Activated effector memory CD4-positive, alpha-beta T cell treated with anti-CD3 and anti-CD28 coated beads, Interleukin-2, amount 50 U/mL, for 16 hours (primary cell): ENCODE data around the gene FMN1.
"Not testable (repeated sequence)": the region's sequence is repeated elsewhere in the genome, so short reads cannot be mapped to it uniquely, and the experiment has no call there.

Experiments
- DNase-seq: peaks from one replicate; pipeline ENCODE4 v3.0.0-alpha.2; 2020

Gene FMN1

DNA sequence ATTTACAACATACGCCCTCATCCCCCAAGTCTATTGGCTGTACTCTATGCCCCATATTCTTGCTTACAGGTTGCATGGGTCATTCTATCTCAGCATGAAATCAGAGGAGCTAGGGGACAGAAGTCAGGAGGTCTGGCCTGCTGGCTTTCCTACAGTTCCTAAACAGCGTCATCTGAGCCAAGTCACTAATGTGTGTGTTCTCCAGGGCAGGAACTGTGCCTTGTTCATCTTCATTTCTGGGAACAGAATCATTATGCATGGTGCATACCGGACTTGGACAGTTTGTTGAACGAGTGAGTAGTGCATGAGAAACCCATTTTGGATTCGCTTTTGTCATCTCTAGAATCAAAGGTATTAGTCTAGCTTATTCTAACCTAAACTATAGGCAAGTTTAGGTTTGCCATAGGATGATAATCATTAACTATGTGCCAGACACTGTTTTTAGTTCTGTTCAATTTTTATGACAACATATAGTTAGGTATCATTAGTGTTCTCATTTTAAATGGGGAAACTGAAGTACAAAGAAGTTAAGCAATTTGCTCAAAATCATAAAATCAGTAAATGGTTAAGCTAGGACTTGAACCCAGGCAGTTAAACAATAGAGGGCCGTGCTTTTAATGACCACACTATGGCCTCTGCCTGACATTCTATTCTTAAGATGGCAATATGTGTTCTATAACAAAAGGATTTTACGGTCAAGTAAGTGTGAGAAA, 105.2 kb downstream of the FMN1 start:
- no peak for DNase-seq

DNA sequence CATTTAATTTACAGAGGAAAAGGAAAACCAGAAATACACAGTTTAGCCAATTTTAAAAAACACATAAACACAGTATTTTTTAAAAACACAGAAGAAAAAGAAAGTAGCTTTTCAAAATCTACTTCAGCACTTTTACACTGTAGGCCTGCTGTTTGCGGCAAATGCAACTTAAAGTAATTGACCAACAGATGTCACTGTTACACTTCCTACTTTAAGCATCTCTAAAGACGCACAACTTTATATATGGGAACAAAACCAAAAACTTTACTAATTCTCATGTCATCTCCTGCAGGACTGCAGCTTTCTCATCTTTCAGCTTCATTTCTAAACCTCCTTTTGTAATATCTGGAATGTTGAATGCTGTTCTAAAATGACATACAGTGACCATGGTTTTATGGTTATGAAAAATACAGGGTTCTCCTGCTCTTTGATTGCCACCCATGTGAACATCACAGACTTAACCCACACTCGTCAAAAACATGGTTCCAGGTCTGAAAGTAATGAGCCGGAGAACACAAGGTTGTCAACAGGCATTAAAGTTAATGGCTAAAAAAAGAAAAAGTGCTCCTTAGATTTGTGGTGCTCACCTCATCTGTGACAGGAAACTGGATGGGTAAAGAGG, 107.9 kb downstream of the FMN1 start:
- no peak for DNase-seq

DNA sequence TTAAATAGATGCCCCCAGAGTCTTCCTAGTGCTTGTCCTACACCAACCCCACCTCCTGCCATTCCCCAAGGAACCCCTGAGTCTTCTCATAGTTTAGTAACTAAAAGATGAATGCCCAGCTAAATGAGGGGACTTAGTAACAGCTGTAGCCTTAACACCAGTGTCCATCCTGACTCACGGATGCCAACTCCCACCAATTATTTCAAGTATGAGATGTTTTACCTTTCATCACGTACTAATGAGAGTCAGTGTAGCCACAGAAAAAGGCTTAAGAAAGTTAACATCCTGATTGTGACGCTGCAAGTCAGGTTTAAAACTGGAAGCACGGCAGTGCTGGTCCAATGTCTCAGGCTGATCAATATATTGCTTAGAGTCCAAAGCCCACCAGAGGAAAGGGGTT, 109.9 kb downstream of the FMN1 start:
- DNase-seq: no peak

DNA sequence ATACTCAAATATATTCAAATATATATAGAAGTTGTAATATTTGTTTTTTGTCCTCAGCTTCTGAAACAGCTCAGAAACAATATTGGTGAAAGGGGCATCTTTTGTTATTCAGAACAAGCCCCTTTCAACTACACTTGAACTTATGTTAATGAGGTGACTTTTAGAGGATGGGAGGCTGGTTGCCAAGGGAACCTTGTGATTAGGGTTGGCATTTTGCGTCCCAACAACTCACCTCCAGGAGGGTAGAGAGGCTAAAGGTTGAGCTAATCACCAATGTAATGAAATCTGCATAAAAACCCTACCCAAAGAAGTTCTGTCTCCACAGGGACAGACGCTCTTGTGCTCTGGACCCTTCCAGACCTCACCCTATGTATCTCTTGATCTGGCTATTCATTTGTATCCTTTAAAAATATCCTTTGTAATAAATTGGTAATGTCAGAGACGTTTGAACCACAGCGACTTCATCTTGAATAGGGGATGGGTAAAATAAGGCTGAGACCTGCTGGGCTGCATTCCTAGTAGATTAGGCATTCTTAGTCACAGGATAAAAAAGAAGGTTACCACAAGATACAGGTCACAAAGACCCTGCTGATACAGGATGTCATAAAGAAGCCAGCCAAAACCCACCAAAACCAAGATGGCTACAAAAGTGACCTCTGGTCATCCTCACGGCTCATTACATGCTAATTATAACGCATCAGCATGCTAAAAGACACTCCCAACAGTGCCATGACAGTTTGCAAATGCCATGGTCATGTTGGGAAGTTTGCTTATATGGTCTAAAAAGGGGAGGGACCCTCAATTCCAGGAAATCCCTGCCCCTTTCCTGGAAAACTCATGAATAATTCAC, 111.1 kb downstream of the FMN1 start:
- no peak for DNase-seq

DNA sequence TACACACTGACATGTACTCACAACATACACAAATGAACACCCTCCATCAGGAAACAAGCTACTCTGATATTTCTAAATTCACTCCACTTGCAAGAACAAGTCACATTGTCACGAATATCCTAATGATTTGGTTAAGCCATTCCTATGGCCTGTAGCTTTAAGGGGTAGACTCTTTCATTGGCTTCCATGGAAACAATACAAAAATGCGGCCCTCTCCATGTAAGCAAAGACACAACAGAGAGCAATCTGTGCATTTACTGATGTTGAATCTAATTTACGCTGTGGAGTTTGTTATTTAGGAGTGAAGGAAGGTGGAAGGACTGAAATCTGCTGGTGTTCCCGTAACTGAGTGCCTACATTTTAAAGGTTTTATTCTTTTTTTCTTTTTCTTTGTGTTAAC, 114.5 kb downstream of the FMN1 start:
- no peak for DNase-seq

DNA sequence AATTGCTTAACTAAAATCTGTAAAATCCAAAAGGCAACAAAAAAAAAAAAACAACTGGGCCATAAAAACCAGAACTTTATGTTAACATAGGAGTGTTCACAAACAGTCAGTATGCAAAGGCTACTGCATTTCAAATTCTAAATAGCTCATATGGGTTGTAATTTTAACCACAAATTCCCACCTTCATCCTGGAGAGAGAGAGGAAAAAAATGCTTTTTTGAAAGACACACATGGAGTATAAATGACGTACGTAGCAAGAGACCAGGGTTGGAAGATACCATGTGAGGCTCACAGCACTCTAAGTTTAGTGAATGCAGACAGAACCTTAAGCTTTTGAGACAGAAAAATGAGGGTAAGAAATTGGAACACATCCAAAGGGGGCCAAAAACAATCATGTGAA, 115.9 kb downstream of the FMN1 start:
- no peak for DNase-seq

DNA sequence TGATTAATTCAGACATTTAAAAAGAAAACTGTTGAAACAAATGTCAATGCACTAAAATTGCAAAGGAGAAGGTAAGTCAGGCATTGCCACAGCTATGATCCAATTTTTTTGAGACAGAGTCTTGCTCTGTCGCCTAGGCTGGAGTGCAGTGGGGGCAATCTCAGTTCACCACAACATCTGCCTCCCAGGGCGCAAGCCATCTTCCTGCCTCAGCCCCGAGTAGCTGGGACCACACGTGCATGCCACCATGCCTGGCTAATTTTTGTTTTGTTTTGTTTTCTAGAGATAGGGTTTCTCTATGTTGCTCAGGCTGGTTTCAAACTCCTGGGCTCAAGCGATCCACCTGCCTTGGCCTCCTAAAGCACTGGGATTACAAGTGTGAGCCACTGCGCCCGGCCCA, 117.6 kb downstream of the FMN1 start:
- DNase-seq: no peak

DNA sequence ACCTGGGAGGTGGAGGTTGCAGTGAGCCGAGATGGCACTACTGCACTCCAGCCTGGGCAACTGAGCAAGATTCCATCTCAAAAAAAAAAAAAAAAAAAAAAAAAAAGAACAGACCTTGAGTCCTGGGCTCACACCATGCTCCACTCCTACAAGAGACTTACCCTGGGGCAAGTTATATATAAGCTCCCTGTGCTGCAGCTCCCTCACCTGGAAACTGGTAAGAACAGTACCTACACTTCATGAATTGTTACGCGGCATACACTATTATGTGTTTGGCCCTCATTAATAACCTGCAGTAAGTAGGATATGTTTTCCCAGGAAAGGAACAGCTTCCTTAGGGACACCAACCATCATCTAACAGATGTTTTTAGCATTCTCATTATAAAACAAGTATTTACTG, 119.6 kb downstream of the FMN1 start:
- DNase-seq: no peak

DNA sequence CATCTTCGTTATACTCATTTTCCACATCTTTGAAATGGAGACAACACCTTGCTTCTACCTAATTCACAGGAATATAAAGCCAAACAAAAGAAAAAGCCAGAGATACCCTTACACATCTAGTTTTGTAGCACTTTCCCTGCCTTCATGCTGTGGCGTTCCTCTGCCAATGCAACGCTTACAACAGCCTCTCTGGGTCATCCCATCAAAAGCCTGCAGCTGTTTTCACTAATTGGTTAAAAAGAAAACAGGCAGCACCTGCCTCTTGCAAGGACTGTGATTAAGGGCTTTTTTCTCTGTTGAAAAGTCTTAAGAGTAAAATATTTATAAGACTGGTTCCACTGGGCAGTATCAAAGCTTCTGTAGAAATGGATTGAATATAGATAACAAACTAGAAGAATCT, 120.3 kb downstream of the FMN1 start:
- DNase-seq: no peak

DNA sequence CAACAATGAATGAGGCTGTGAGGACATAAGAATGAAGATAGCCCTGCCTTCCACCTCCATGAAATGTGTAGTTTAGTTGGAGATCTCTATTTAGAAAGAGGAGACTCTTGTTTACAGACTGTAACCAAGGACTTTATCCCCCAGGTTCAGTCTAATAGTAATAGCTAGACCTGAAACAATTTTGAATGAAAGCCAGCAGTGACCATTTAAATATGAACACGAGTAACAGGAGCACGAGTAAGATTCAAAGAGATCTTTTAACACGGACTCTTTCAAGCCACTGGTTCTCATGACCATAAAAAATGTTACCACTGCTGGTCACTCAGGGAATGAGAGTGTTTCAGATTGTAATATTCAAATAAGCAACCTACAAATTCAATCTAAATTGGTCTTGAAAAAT, 123.1 kb downstream of the FMN1 start:
- no peak for DNase-seq

DNA sequence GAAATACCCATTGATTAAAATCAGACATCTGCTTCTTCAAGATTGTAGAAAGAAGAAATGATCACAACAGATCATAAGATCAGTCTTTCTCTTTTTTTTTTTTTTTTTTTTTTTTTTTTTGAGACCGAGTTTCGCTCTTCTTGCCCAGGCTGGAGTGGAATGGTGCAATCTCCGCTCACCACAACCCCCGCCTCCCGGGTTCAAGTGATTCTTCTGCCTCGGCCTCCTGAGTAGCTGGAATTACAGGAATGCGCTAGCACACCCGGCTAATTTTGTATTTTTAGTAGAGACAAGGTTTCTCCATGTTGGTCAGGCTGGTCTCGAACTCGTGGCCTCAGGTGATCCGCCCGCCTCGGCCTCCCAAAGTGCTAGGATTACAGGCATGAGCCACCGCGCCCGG, 124.6 kb downstream of the FMN1 start:
- DNase-seq: not testable (repeated sequence)

DNA sequence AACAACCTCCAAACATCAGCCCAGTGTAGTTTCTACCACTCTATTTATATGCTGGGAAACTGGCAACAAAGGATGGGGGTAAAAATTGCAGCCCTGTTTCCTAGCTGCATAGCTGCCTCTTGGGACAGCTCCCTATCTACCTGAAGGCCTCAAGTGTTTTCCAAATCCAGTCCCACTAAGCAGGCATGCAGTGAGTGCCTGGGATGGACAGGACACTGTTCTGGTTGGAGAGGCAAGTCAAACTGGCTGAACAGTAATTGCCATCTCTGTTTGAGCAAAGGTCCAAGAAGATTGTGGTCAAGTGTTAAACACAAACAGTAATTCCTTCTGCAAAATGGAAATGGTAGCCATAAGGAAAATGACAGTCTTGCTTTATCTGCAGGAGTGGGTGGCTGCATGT, 125.4 kb downstream of the FMN1 start:
- no peak for DNase-seq

DNA sequence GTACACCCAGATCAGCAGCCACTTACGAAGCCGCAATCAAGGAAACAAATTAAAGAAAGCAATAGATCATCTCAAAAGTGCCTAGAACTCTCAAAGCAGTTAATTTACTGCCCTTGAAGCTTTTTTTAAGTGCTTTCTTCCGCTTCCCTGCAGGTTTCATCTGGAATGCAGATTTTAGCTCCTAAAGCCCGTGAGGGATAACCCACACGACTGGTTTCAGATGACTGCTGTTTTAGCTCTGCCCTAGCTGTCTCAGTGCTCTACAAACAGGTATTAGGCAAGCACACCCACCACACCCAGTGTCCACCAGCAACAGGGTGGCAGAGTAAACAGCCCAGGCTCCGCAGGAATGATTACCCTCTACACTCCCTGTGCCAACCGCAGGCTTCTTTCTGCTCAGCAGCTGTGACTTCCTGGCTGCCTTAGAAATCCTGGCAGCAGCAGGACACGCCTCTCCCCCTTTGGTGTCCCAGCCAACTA, 126.0 kb downstream of the FMN1 start:
- no peak for DNase-seq

DNA sequence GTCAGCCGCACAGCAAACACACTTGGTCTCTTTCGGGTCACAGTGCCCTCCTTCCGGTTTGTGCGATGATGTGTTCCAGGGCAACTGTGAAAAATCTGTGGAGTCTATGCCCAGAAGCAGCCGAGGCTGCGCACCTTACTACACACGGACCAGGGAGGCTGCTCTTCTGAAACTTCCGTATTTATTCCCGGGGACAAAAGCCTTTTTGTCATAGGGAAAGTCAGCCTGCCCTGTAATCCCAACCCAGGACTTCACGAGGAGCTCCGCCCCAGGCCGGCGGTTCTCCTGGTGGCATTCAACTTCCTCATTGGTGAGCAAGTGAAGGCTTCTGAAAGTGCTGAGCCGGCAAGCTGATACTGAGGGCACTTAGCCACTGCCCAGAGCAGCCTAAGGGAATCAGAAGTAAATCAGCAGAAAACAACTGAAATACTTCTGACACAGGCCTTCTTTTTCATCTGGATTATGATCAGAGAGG, 126.5 kb downstream of the FMN1 start:
- no peak for DNase-seq

DNA sequence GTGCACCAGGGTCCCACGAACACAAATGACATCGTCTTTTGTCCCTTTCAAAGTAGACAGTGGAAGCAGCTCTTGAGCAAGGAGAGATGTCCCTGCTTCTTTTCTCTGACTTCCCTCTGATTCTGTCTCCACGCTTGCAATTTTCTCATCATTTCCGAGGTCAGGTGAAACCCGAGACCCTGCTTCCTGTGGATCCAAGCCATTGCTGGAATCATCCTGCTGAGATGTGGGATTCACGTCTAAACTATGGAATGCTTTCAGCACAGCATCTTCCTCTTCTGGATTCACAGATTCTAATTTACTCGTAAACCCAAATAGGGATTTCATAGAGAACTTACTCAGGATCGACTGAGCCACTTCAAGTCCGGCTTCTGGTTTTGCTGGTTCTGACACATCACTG, 127.1 kb downstream of the FMN1 start:
- DNase-seq: no peak

DNA sequence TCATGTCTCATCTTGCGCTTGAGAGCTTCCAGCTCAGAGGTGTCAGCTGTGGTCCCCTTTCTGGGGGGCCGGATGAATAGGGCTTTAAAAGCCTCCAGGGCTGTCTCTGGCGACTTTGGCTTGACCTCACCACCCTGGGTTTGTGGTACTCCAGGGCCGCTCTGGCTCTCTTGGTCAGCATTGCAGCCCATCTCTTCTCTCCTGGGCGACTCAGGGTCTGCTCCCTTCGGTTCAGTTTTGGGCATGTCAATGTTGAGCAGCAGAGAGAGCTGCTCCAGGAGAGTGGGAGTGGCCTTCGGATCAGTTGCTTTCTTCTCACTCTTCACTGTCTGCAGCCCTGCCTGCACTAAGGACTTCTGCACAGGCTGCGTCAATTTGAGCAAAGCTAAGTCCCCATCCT, 127.9 kb downstream of the FMN1 start:
- no peak for DNase-seq

DNA sequence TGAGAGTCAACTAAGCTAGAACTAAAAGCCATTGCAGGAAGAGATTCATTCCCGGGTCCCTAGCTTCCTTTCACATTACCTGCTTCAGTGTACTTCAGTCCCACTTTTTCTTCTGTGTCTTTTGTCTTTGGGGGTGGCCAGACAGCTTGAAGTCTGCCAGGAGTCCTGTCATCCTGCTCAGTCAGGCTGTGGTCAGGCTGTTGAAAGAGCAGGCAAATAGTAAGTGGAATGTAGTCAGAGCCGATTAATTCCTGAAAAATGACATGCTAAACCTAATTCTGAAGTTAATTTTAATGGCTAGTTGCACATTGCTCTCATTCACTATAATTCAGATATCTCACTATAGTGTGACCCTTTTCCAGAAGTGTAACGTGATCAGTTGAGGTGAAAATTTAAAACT, 129.6 kb downstream of the FMN1 start:
- no peak for DNase-seq

DNA sequence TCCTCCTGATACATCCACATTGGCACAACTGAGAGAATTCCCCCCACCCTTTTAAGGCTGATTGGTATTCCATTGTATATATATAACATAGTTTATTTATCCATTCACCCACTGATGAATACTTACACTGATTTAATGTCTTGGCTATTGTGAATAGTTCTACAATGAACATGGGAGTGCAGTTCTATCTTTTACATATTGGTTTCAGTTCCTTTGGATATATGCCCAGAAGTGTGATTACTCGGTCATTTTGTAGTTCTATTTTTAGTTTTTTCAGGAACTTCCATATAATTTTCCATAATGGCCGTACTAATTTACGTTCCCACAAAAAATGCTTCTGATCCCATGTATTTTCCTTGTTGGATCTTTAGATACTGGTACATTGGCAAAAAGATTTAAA, 135.3 kb downstream of the FMN1 start:
- DNase-seq: no peak

DNA sequence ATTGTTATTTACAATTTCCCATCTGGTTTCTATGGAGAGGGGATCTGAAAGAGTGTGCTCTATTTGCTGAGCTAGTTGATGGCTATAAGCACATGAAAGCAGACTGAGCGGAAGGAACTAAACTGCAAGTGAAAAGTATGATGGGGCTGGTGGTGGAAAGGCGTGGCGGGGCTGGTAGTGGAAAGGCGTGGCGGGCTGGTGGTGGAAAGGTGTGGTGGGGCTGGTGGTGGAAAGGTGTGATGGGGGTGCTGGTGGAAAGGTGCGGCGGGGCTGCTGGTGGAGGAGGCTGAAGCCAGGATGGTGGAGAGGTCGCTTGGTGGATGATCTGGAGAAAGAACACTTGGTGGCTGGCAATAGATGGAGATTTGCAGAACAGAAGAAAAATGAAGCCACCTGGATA, 136.7 kb downstream of the FMN1 start:
- DNase-seq: no peak

DNA sequence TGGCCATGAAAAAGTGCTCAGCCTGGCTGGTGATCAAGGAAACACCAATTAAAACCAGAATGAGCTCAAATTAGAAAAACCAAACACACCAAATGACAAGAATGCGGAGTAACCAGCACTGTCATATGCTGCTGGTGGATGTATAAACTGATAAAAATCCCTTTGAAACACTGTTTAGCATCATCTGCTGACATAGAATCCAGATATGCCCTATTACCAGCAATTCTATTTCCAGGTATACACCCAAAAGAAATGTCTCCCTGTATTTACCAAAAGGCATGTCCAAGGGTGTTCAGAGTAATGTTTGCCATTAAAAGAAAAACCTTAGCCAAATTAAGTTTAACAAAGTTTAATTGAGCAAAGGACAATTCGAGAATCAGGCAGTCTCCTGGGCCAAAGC, 138.6 kb downstream of the FMN1 start:
- DNase-seq: no peak

DNA sequence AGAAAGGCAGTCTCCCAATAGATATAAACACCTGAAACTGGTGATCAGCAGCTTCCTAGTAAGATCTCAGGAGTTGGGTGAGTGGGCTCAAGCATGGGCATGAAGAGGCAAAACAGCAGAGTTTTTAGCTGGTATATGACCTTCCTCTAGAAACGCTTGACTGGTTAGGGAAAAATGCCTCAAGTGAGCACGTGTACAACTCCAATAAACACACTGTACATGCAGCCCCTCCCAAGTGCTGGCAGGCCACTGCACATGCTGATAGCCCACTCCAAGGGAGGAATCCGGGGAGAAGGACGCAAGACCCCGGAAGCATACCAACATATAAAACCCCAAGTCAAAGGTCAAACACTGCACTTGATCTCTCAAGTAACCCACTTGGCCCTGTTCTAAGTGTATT, 143.0 kb downstream of the FMN1 start:
- DNase-seq: no peak

DNA sequence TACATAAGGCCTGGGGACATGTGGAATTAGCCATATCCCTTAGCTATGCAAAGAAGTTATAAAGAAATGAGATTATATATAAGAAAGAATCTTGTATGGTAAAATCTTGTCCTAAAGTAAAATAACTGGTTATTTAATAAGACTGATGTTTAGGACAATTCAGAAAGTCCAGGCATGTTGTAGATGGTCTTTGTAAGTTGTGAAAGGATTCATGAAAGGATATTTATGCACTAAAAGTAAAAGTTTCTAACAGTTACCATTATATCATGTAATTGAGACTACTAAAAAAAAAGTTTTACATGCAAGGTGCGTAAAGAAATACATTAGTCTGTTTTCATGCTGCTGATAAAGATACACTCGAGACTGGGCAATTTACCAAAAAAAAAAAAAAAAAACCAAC, 146.3 kb downstream of the FMN1 start:
- DNase-seq: no peak

DNA sequence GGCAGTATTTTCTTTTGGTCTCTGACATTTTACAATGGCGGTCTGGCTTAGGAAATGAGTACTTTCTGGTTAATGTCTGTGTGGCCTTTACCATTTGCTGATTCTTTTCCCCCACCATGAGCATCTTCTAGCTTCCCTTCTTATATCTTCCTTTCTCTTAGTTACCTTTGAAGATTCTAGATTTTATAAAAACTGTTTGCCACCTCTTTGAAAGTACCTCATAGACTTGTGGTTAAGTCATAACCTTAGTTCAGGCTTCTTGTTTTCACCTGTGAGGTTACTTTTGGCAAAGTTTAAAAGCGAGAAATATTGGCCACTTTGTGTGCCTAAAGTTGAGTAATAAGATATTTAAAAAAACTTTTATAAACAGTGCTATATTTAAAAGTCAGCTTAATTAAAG, 147.4 kb downstream of the FMN1 start:
- no peak for DNase-seq

DNA sequence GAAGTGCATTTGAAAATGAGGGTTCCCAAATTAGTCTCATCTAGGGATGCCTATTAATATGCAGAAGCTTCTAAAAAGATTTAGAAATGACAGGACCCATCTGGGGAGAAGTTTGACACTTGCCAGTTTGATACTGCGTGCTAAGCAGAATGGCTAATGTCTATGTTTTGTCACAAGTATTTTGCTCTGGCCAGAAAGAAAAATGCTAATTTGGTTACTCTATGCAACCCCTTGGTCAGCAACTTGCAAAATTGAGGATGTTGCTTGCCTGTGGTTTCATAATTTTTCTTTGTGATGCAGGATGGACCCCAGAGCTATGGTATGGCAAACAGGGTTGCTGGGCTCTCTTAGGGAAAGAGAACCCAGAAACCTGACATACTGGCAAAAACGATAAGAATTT, 148.2 kb downstream of the FMN1 start:
- DNase-seq: no peak
